ENCODE results near the gene PRSS1. TPM values are rescaled to one million over a fixed set of nuclear protein-coding genes. Genes with fewer than 3 reads are reported as not detected.

PRSS1 gene
- total and polyA plus RNA-seq, 2 donors (not counting 3 experiments of a cell fraction or from before 2014, with no cell fraction given): not detected

DNA sequence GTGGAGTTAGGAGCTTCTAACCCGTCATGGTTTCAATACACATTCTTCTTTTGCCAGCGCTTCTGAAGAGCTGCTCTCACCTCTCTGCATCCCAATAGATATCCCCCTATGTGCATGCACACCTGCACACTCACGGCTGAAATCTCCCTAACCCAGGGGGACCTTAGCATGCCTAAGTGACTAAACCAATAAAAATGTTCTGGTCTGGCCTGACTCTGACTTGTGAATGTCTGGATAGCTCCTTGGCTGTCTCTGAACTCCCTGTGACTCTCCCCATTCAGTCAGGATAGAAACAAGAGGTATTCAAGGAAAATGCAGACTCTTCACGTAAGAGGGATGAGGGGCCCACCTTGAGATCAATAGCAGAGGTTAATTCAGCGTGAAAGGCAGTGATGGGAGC lies 43.9 kb downstream of the PRSS1 start:
- H3K4me3 ChIP-seq (replicated peaks in 1 of 3; ENCODE audit: insufficient read depth in 1 of 3, low read depth in 1 of 3, low read length in 3 of 3): no peak overlapping the region
- CTCF ChIA-PET: interaction anchor here (0.8 to 20.4 kb wide), 12 partner anchors 10 to 422 kb away, joined by 3 to 425 read pairs (median 4); no protein-coding TSS in a partner anchor
- no peaks in the 10 kb centered on the region for H3K27me3 ChIP-seq (ENCODE audit: control insufficient read depth in 2 of 2, insufficient read depth in 2 of 2, low read length in 2 of 2)
- no peak overlapping the region for H2AFZ ChIP-seq (ENCODE audit: low read depth, low read length)
- no peak for DNase-seq (ENCODE audit: low read depth, low spot score)
- no peaks in the 10 kb centered on the region for H3K9me3 ChIP-seq (replicated peaks; ENCODE audit: control insufficient read depth, insufficient read depth, low read length)
- H3K4me1 ChIP-seq (ENCODE audit: control insufficient read depth, extremely low read depth, insufficient read depth, low read length): peaks cover 13% of the 10 kb centered on the region
- no TSS peak for BruUV-seq (replicated peaks)
- no peaks in the 10 kb centered on the region for H3K9me1 ChIP-seq (replicated peaks; ENCODE audit: control insufficient read depth, extremely low read depth, insufficient read depth, low read length)
- TF ChIP-seq JUN (IDR thresholded peaks at IDR 0.05; ENCODE audit: borderline replicate concordance, insufficient read depth, insufficient read length, low read depth): no peak
- no peak for TF ChIP-seq MAX (IDR thresholded peaks at IDR 0.05; ENCODE audit: insufficient read depth, insufficient read length)
- TF ChIP-seq, protein P1, sequence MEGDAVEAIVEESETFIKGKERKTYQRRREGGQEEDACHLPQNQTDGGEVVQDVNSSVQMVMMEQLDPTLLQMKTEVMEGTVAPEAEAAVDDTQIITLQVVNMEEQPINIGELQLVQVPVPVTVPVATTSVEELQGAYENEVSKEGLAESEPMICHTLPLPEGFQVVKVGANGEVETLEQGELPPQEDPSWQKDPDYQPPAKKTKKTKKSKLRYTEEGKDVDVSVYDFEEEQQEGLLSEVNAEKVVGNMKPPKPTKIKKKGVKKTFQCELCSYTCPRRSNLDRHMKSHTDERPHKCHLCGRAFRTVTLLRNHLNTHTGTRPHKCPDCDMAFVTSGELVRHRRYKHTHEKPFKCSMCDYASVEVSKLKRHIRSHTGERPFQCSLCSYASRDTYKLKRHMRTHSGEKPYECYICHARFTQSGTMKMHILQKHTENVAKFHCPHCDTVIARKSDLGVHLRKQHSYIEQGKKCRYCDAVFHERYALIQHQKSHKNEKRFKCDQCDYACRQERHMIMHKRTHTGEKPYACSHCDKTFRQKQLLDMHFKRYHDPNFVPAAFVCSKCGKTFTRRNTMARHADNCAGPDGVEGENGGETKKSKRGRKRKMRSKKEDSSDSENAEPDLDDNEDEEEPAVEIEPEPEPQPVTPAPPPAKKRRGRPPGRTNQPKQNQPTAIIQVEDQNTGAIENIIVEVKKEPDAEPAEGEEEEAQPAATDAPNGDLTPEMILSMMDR (IDR thresholded peaks at IDR 0.05; ENCODE audit: extremely low read depth in 1 of 2, insufficient read depth in 1 of 2, low read depth in 1 of 2, low read length in 2 of 2): no peak
- no peak for TF ChIP-seq FOS (IDR thresholded peaks at IDR 0.05; ENCODE audit: borderline replicate concordance, insufficient read depth, low read length)
- TF ChIP-seq POLR2AphosphoS5 (IDR thresholded peaks at IDR 0.05; ENCODE audit: insufficient read depth, low read depth, low read length): no peak
- no peak for TF ChIP-seq GATA2 (IDR thresholded peaks at IDR 0.05; ENCODE audit: insufficient read depth, insufficient read length, low read depth, low read length)
- TF ChIP-seq POLR2A (IDR thresholded peaks at IDR 0.05; ENCODE audit: low read depth, low read length): no peak
- no peak for TF ChIP-seq EZH2 (IDR thresholded peaks at IDR 0.05; ENCODE audit: borderline replicate concordance, low read depth, low read length, severe bottlenecking)
- TF ChIP-seq MYC (IDR thresholded peaks at IDR 0.05; ENCODE audit: low read depth, low read length): no peak
- no peaks in the 10 kb centered on the region for H3K36me3 ChIP-seq (ENCODE audit: control insufficient read depth in 2 of 2, extremely low read depth in 1 of 2, insufficient read depth in 2 of 2, low read length in 2 of 2)
- dilution Hi-C loops (cut with MboI; ENCODE audit: extremely low pct_ligation_motif_present, low sequenced_read_pairs) (no loop called here), intact Hi-C loops (cut with micrococcal nuclease) (no loop called here)
- H3K79me2 ChIP-seq (ENCODE audit: control insufficient read depth, insufficient read depth, low read length): peaks cover 26% of the 10 kb centered on the region
- H3K27ac ChIP-seq (ENCODE audit: insufficient read depth, low read depth, low read length): no peak overlapping the region
- no peaks in the 10 kb centered on the region for H4K20me1 ChIP-seq (replicated peaks; ENCODE audit: control insufficient read depth, extremely low read depth, insufficient read depth, low read length)
- FAIRE-seq: no peak
- POLR2A ChIA-PET: no interaction called here
- no peak overlapping the region for H3K9ac ChIP-seq (replicated peaks; ENCODE audit: extremely low read depth, insufficient read depth, low read length)
- H3K4me2 ChIP-seq (ENCODE audit: insufficient read depth, low read length): no peak overlapping the region

All from endothelial cell of umbilical vein (primary cell).